ENCODE results near the gene ELANE. TPM values are rescaled to one million over a fixed set of nuclear protein-coding genes. Genes with fewer than 3 reads are reported as not detected.
"Not testable (repeated sequence)": the region's sequence is repeated elsewhere in the genome, so short reads cannot be mapped to it uniquely, and the experiment has no call there.

ELANE gene
- total RNA-seq, 1 experiment from 2014 or later, result not detected

- DNase-seq (ENCODE audit: low read depth), result not testable (repeated sequence)
Measured at GRCh38 chr19:842802-843179, 9.3 kb upstream of the ELANE start.

- peak; percentile 34 for DNase-seq (ENCODE audit: low read depth)
Measured at GRCh38 chr19:843180-843835, 8.8 kb upstream of the ELANE start.

GRCh38 chr19:843836-844545 lies 8.1 kb upstream of the ELANE start:
- DNase-seq (ENCODE audit: low read depth), result no peak

GRCh38 chr19:844546-844971 lies 7.5 kb upstream of the ELANE start:
- no peak for DNase-seq (ENCODE audit: low read depth)

GRCh38 chr19:845707-846521 lies 6.2 kb upstream of the ELANE start:
- no peak for DNase-seq (ENCODE audit: low read depth)

GRCh38 chr19:848386-848921 lies 3.6 kb upstream of the ELANE start:
- peak; percentile 25 for DNase-seq (ENCODE audit: low read depth)

- DNase-seq (ENCODE audit: low read depth), result not testable (repeated sequence)
Measured at GRCh38 chr19:849195-849594, 2.9 kb upstream of the ELANE start.

GRCh38 chr19:850221-850978 lies 1.7 kb upstream of the ELANE start:
- DNase-seq (ENCODE audit: low read depth), result peak; percentile 92

GRCh38 chr19:850979-851335 lies 1.1 kb upstream of the ELANE start:
- DNase-seq (ENCODE audit: low read depth), result no peak

GRCh38 chr19:853014-853585 lies 997 bp downstream of the ELANE start:
- DNase-seq (ENCODE audit: low read depth), result no peak

- DNase-seq (ENCODE audit: low read depth), result not testable (repeated sequence)
Measured at GRCh38 chr19:853614-854220, 1.6 kb downstream of the ELANE start.

- DNase-seq (ENCODE audit: low read depth), result no peak
Measured at GRCh38 chr19:854549-854948, 2.4 kb downstream of the ELANE start.

- DNase-seq (ENCODE audit: low read depth), result no peak
Measured at GRCh38 chr19:855142-855541, 3.0 kb downstream of the ELANE start.

- DNase-seq (ENCODE audit: low read depth), result no peak
Measured at GRCh38 chr19:855566-856120, 3.5 kb downstream of the ELANE start.

GRCh38 chr19:858284-858683 lies 6.2 kb downstream of the ELANE start:
- no peak for DNase-seq (ENCODE audit: low read depth)

GRCh38 chr19:858868-859843 lies 7.1 kb downstream of the ELANE start, which contains the start of gene CFD:
Gene CFD (plus strand): TSS chr19:859664. CDS start chr19:859690, 26 bp downstream.
- DNase-seq (ENCODE audit: low read depth), result no peak

GRCh38 chr19:861141-861755 lies 9.1 kb downstream of the ELANE start:
- no peak for DNase-seq (ENCODE audit: low read depth)

- no peak for DNase-seq (ENCODE audit: low read depth)
Measured at GRCh38 chr19:861756-862580, 9.9 kb downstream of the ELANE start.

Data from M059J (cell line).